CD14-positive monocyte (primary cell): Measurements from ENCODE around the gene SPECC1L. TPM values are rescaled to one million over a fixed set of nuclear protein-coding genes. Genes with fewer than 3 reads are reported as not detected.
A peak's percentile ranks its signal among the peaks of the same experiment; 100 is the strongest.

ENCODE experiments used
- DNase-seq, 3 donors: peaks; one replicate each; pipeline ENCODE4 v3.0.0-alpha.2; 2011 to 2022
- H2AFZ ChIP-seq: 2 replicates; pipeline ENCODE4 v1.6.0; 2012; ENCODE audit warnings: mild to moderate bottlenecking, low read depth, low read length, inconsistent platforms; ENCODE audit not compliant: insufficient read depth, poor library complexity, severe bottlenecking
- H3K27ac ChIP-seq, 2 donors: 1 replicate in 1 of 2; 2 replicates in 1 of 2; pipeline ENCODE4 v1.5.1; 2012 to 2013; ENCODE audit warnings: low read length in 2 of 2, control low read depth in 1 of 2, inconsistent platforms in 1 of 2, low read depth in 1 of 2, mild to moderate bottlenecking in 1 of 2
- H3K27me3 ChIP-seq, 2 donors: one replicate each; pipeline versions ENCODE4 v1.6.0 to v1.6.1; 2011 to 2013; ENCODE audit warnings: low read length in 2 of 2; ENCODE audit not compliant: control insufficient read depth in 2 of 2, insufficient read depth in 2 of 2
- H3K36me3 ChIP-seq, 2 donors: replicated peaks in 1 of 2; 1 replicate in 1 of 2; 2 replicates in 1 of 2; pipeline versions ENCODE4 v1.5.1 to v1.6.1; 2012 to 2013; ENCODE audit warnings: low read length in 2 of 2, control low read depth in 1 of 2, inconsistent platforms in 1 of 2, mild to moderate bottlenecking in 1 of 2; ENCODE audit not compliant: insufficient read depth in 2 of 2, control insufficient read depth in 1 of 2
- H3K4me1 ChIP-seq, 2 donors: 1 replicate in 1 of 2; 2 replicates in 1 of 2; pipeline versions ENCODE4 v1.5.1 to v1.6.1; 2012 to 2013; ENCODE audit warnings: low read length in 2 of 2, control low read depth in 1 of 2, inconsistent platforms in 1 of 2, mild to moderate bottlenecking in 1 of 2, moderate library complexity in 1 of 2; ENCODE audit not compliant: insufficient read depth in 2 of 2, control insufficient read depth in 1 of 2
- H3K4me2 ChIP-seq: replicated peaks from 2 replicates; pipeline ENCODE3; 2012; ENCODE audit warnings: low read length, moderate library complexity, mild to moderate bottlenecking; ENCODE audit not compliant: poor library complexity, severe bottlenecking; ENCODE audit errors: extremely low read depth
- H3K4me3 ChIP-seq, 3 experiments: fragments of 200-600 bp in 1 of 3; sonication (generic) in 1 of 3; replicated peaks in 1 of 3; 1 replicate in 2 of 3; 2 replicates in 1 of 3; pipeline ENCODE4 v1.5.1; 2011 to 2013; ENCODE audit warnings: low read length in 3 of 3, mild to moderate bottlenecking in 3 of 3, control low read depth in 2 of 3, low read depth in 2 of 3, inconsistent platforms in 1 of 3, moderate library complexity in 1 of 3
- H3K79me2 ChIP-seq: 2 replicates; pipeline ENCODE4 v1.6.0; 2012; ENCODE audit warnings: mild to moderate bottlenecking, control low read depth, inconsistent platforms, low read length, moderate library complexity; ENCODE audit not compliant: insufficient read depth
- H3K9ac ChIP-seq: 2 replicates; pipeline ENCODE4 v1.6.0; 2017; ENCODE audit warnings: low read length, mild to moderate bottlenecking; ENCODE audit not compliant: insufficient read depth, poor library complexity, severe bottlenecking
- H3K9me3 ChIP-seq, 2 donors: replicated peaks in 1 of 2; 1 replicate in 1 of 2; 2 replicates in 1 of 2; pipeline versions ENCODE4 v1.5.1 to v1.6.1; 2012 to 2013; ENCODE audit warnings: low read length in 2 of 2, control low read depth in 1 of 2; ENCODE audit not compliant: control insufficient read depth in 1 of 2, insufficient read depth in 1 of 2
- H4K20me1 ChIP-seq: 2 replicates; pipeline ENCODE4 v1.6.0; 2012; ENCODE audit warnings: mild to moderate bottlenecking, low read length, control low read depth, moderate library complexity; ENCODE audit not compliant: insufficient read depth
- H3K27ac Mint-ChIP-seq, 7 donors: one replicate each; pipeline ENCODE4 v1.8.0; 2020; ENCODE audit warnings: mild to moderate bottlenecking in 7 of 7, mixed read lengths in 7 of 7, moderate library complexity in 6 of 7, inconsistent platforms in 2 of 7
- H3K27me3 Mint-ChIP-seq, 3 donors: one replicate each; pipeline ENCODE4 v1.8.0; 2021 to 2022; ENCODE audit warnings: low read depth in 3 of 3, mild to moderate bottlenecking in 3 of 3, mixed read lengths in 3 of 3, moderate library complexity in 3 of 3, inconsistent platforms in 1 of 3
- H3K36me3 Mint-ChIP-seq, 2 donors: one replicate each; pipeline ENCODE4 v1.8.0; 2020; ENCODE audit warnings: mixed read lengths in 2 of 2, inconsistent platforms in 1 of 2, mild to moderate bottlenecking in 1 of 2
- H3K4me1 Mint-ChIP-seq: one replicate; pipeline ENCODE4 v1.8.0; 2020; ENCODE audit warnings: mild to moderate bottlenecking, mixed read lengths
- H3K4me3 Mint-ChIP-seq, 2 donors: one replicate each; pipeline ENCODE4 v1.8.0; 2020; ENCODE audit warnings: mild to moderate bottlenecking in 2 of 2, mixed read lengths in 2 of 2, moderate library complexity in 1 of 2
- H3K9me3 Mint-ChIP-seq, 7 donors: one replicate each; pipeline ENCODE4 v1.8.0; 2020 to 2022; ENCODE audit warnings: mixed read lengths in 7 of 7, mild to moderate bottlenecking in 6 of 7, moderate library complexity in 6 of 7, inconsistent platforms in 2 of 7
- WGBS: methylation state at CpG from one replicate; pipeline ENCODE4 v1.1.5; 2013; ENCODE audit warnings: missing lambda C conversion rate; ENCODE audit not compliant: insufficient coverage; 5-methylcytosine and 5-hydroxymethylcytosine counted together
- intact Hi-C, 2 donors: fragments of 100-400 bp; cut with micrococcal nuclease; formaldehyde crosslinking; loops; one replicate each; pipeline versions ENCODE4 v1.15.0 to v1.15.1; 2023
- polyA plus RNA-seq, 3 donors: library from polyadenylated mRNA; depleted of rRNA in 1 of 3; unstranded in 2 of 3; stranded (reverse) in 1 of 3; fragments of 300-500 nt in 2 of 3; fragments of >200 nt in 1 of 3; fragmentation: Illumina TruSeq in 2 of 3; gene quantifications; 1 replicate in 2 of 3; 2 replicates in 1 of 3; pipeline ENCODE4 v1.2.3, GENCODE V29; 2012 to 2021
- TF ChIP-seq, protein P1 (sequence below): fragments of 200-600 bp; IDR thresholded peaks from one replicate; pipeline ENCODE4 v1.8.0; 2022; ENCODE audit warnings: antibody characterized with exemption, mild to moderate bottlenecking

The SPECC1L gene
- polyA plus RNA-seq, 3 donors: 2.5 to 7.2 (median 4.9) TPM

- TF ChIP-seq, protein P1, sequence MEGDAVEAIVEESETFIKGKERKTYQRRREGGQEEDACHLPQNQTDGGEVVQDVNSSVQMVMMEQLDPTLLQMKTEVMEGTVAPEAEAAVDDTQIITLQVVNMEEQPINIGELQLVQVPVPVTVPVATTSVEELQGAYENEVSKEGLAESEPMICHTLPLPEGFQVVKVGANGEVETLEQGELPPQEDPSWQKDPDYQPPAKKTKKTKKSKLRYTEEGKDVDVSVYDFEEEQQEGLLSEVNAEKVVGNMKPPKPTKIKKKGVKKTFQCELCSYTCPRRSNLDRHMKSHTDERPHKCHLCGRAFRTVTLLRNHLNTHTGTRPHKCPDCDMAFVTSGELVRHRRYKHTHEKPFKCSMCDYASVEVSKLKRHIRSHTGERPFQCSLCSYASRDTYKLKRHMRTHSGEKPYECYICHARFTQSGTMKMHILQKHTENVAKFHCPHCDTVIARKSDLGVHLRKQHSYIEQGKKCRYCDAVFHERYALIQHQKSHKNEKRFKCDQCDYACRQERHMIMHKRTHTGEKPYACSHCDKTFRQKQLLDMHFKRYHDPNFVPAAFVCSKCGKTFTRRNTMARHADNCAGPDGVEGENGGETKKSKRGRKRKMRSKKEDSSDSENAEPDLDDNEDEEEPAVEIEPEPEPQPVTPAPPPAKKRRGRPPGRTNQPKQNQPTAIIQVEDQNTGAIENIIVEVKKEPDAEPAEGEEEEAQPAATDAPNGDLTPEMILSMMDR: no peak
- H3K36me3 Mint-ChIP-seq: peaks cover 54 to 81% of the 10 kb centered on the region in 2 donors
- H2AFZ ChIP-seq: no peak overlapping the region
- 55% methylated on average over 9 of the region's 10 CpGs for WGBS
- no peaks in the 10 kb centered on the region for H3K9me3 ChIP-seq
- peaks cover 58% of the 10 kb centered on the region for H3K79me2 ChIP-seq
- peak overlapping the region; percentile 94 to 99 (median 96) for H3K27ac Mint-ChIP-seq
- no peaks in the 10 kb centered on the region for H4K20me1 ChIP-seq
- H3K4me1 Mint-ChIP-seq: peaks cover 89% of the 10 kb centered on the region
- DNase-seq: peak; percentile 85 to 92 (median 90)
- no peaks in the 10 kb centered on the region for H3K9me3 Mint-ChIP-seq
- intact Hi-C loops: no loop called here
- H3K36me3 ChIP-seq: peaks cover 2 to 27% of the 10 kb centered on the region in 2 donors
- H3K4me3 Mint-ChIP-seq: peak overlapping the region in 1 of 2 donors; percentile 35
- peak overlapping the region; percentile 70 to 78 for H3K27ac ChIP-seq
- H3K4me3 ChIP-seq: peak overlapping the region in 1 of 3 experiments; percentile 0
- peaks cover 52 to 84% of the 10 kb centered on the region in 2 donors for H3K4me1 ChIP-seq
- H3K27me3 Mint-ChIP-seq: no peaks in the 10 kb centered on the region
- H3K4me2 ChIP-seq: peak overlapping the region; percentile 15
- no peak overlapping the region for H3K9ac ChIP-seq
- H3K27me3 ChIP-seq: no peaks in the 10 kb centered on the region
These were observed 169.7 kb downstream of the SPECC1L start for GRCh38 chr22:24440270-24440717.

- peaks cover 88% of the 10 kb centered on the region for H3K4me1 Mint-ChIP-seq
- H3K27me3 Mint-ChIP-seq: peaks cover 0 to 2% (median 0%) of the 10 kb centered on the region in 3 donors
- peaks cover 52 to 77% of the 10 kb centered on the region in 2 donors for H3K36me3 Mint-ChIP-seq
- 95% methylated on average over 30 of the region's 30 CpGs for WGBS
- no peak overlapping the region for H2AFZ ChIP-seq
- H3K4me2 ChIP-seq: peak overlapping the region; percentile 15
- H3K4me3 ChIP-seq: peak overlapping the region in 1 of 3 experiments; percentile 0
- no peaks in the 10 kb centered on the region for H4K20me1 ChIP-seq
- peak in 1 of 3 donors; percentile 20 for DNase-seq
- TF ChIP-seq, protein P1: no peak
- peaks cover 2 to 27% of the 10 kb centered on the region in 2 donors for H3K36me3 ChIP-seq
- H3K9ac ChIP-seq: peak overlapping the region; percentile 29
- H3K27me3 ChIP-seq: no peaks in the 10 kb centered on the region
- H3K9me3 ChIP-seq: no peaks in the 10 kb centered on the region
- peaks cover 52% of the 10 kb centered on the region for H3K79me2 ChIP-seq
- peaks cover 49 to 84% of the 10 kb centered on the region in 2 donors for H3K4me1 ChIP-seq
- intact Hi-C loops: no loop called here
- no peaks in the 10 kb centered on the region for H3K9me3 Mint-ChIP-seq
- H3K27ac ChIP-seq: peak overlapping the region; percentile 70 to 78
- peak overlapping the region; percentile 17 to 65 for H3K4me3 Mint-ChIP-seq
- peak overlapping the region; percentile 94 to 99 (median 96) for H3K27ac Mint-ChIP-seq
These were observed 170.2 kb downstream of the SPECC1L start for GRCh38 chr22:24440718-24441405.
